ENCODE data around the gene GPR34.
"Not testable (repeated sequence)": the region's sequence is repeated elsewhere in the genome, so short reads cannot be mapped to it uniquely, and the experiment has no call there.

DNA sequence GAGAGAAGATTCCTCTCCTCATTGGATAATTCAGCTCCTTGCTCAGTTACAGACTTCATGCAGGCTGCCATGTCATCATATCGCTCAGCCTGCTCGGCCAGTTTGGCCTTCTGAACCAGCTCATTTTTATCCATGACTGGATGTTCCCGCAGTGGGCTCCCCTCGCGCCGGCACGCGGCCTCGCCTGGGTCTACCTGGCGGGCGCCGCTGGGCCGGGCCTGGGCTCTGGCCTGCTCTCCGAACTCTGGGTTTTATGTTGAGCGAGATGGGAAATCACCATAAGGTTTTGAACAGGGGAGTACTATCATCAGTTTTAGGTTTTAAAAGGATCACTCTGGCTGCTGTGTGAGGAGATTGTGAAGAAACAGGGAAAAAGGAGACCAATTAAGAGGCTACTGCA lies 12.4 kb upstream of the GPR34 start:
- not testable (repeated sequence) for TF ChIP-seq POLR2AphosphoS5 (IDR thresholded peaks at IDR 0.05; ENCODE audit: borderline replicate concordance, low read depth, low read length); EZH2 (IDR thresholded peaks at IDR 0.05); FOXP2 (optimal IDR thresholded peaks at IDR 0.05; ENCODE audit: control extremely low read depth, extremely low read length, insufficient read depth)

Measured in SK-N-MC (cell line).